Measurements from ENCODE around the gene RAP1GAP2.

- TF ChIP-seq CTCF (IDR thresholded peaks at IDR 0.05) (no peak), POLR2A (IDR thresholded peaks at IDR 0.05) (no peak)
These were observed 198.2 kb downstream of the RAP1GAP2 start for GRCh38 chr17:2994441-2994840.

All from heart left ventricle (tissue), 13 donors.